Gastroesophageal sphincter (tissue), 4 donors: Measurements from ENCODE around the gene IFNA5. TPM values are rescaled to one million over a fixed set of nuclear protein-coding genes. Genes with fewer than 3 reads are reported as not detected.

ENCODE experiments used
- ATAC-seq: fragments of 150-250 bp; one replicate; pipeline ENCODE4 v1.9.1; 2016; ENCODE audit warnings: mild to moderate bottlenecking, moderate library complexity
- H3K27ac ChIP-seq, 4 donors: fragments of 200-600 bp; sonication (generic) in 3 of 4; 1 replicate in 3 of 4; 2 replicates in 1 of 4; pipeline ENCODE4 v1.5.1; 2016 to 2019
- H3K27me3 ChIP-seq: fragments of 200-600 bp; sonication (generic); one replicate; pipeline ENCODE4 v1.5.1; 2019
- H3K36me3 ChIP-seq, 2 donors: fragments of 200-600 bp; sonication (generic); one replicate each; pipeline ENCODE4 v1.5.1; 2019; ENCODE audit warnings: control low read depth in 1 of 2
- H3K4me1 ChIP-seq, 3 donors: fragments of 200-600 bp; sonication (generic); 1 replicate in 2 of 3; 2 replicates in 1 of 3; pipeline ENCODE4 v1.5.1; 2016 to 2019; ENCODE audit warnings: control low read depth in 2 of 3
- H3K4me3 ChIP-seq, 2 donors: fragments of 200-600 bp; sonication (generic); one replicate each; pipeline ENCODE4 v1.5.1; 2019; ENCODE audit warnings: mild to moderate bottlenecking in 1 of 2, moderate library complexity in 1 of 2
- H3K9me3 ChIP-seq, 3 donors: fragments of 200-600 bp; sonication (generic); one replicate each; pipeline ENCODE4 v1.5.1; 2017 to 2019; ENCODE audit warnings: control low read depth in 2 of 3
- CTCF ChIP-seq, 4 experiments: fragments of 200-600 bp in 2 of 4; fragments of 450-650 bp in 2 of 4; sonication (generic) in 1 of 4; IDR thresholded peaks; one replicate each; pipeline ENCODE4 v1.5.1; 2017 to 2019; ENCODE audit warnings: antibody characterized with exemption in 4 of 4, mild to moderate bottlenecking in 2 of 4, moderate library complexity in 2 of 4
- EP300 ChIP-seq: sonication (generic); formaldehyde crosslinking; IDR thresholded peaks from one replicate; pipeline ENCODE4 v1.6.1; 2017; ENCODE audit warnings: antibody characterized with exemption, mild to moderate bottlenecking
- POLR2A ChIP-seq, 2 donors: fragments of 450-650 bp; IDR thresholded peaks; one replicate each; pipeline ENCODE4 v1.6.1; 2017; ENCODE audit warnings: antibody characterized with exemption in 2 of 2, mild to moderate bottlenecking in 2 of 2, moderate library complexity in 1 of 2
- POLR2AphosphoS5 ChIP-seq: sonication (generic); formaldehyde crosslinking; IDR thresholded peaks from one replicate; pipeline ENCODE4 v1.6.1; 2017; ENCODE audit warnings: antibody characterized with exemption
- WGBS, 2 donors: methylation state at CpG; one replicate each; pipeline ENCODE4 v1.1.5; 2018; ENCODE audit warnings: low coverage in 1 of 2; 5-methylcytosine and 5-hydroxymethylcytosine counted together
- total RNA-seq, 4 donors: library from RNA; depleted of rRNA; stranded (reverse); fragments of >200 nt; gene quantifications; one replicate each; pipeline ENCODE4 v1.1.0, GENCODE V29; 2016

The IFNA5 gene
- total RNA-seq, 4 donors from 2014 or later = not detected

GRCh38 chr9:21334701-21335632, 29.9 kb upstream of the IFNA5 start, which contains the start of gene KLHL9:
Gene KLHL9, minus strand, starts transcription at chr9:21335404. Its CDS starts 545 bp downstream, at chr9:21334859.
- Histone ChIP-seq H3K27me3 (no peaks in the 10 kb centered on the region), H3K36me3 (no peaks in the 10 kb centered on the region), H3K9me3 (no peaks in the 10 kb centered on the region), H3K4me1 (peaks cover 26 to 49% (median 35%) of the 10 kb centered on the region in 3 donors), H3K27ac (peak within 1 kb of the TSS; percentile 93 to 96 (median 94)), H3K4me3 (peak within 1 kb of the TSS; percentile 79 to 99)
- 0 to 1% methylated on average over 3 to 21 of the region's 55 CpGs for WGBS, 2 donors
- peak in 2 of 4 experiments; percentile 5 to 19 for TF ChIP-seq CTCF (IDR thresholded peaks at IDR 0.05)
- TF ChIP-seq POLR2A (IDR thresholded peaks at IDR 0.05) = peak; percentile 28 to 40
- peak; percentile 78 for TF ChIP-seq POLR2AphosphoS5
- TF ChIP-seq EP300 = no peak
- peak; percentile 98 for ATAC-seq

- no peaks in the 10 kb centered on the region for H3K27me3 ChIP-seq
- peak overlapping the region in 1 of 2 donors; percentile 79 for H3K4me3 ChIP-seq
- no peaks in the 10 kb centered on the region for H3K36me3 ChIP-seq
- H3K9me3 ChIP-seq = no peaks in the 10 kb centered on the region
- H3K27ac ChIP-seq = no peak overlapping the region
- WGBS, 2 donors = 95 to 100% methylated on average over 2 of the region's 2 CpGs
- TF ChIP-seq POLR2A (IDR thresholded peaks at IDR 0.05) = no peak
- no peak for TF ChIP-seq CTCF (IDR thresholded peaks at IDR 0.05)
- TF ChIP-seq POLR2AphosphoS5 = no peak
- no peak for TF ChIP-seq EP300
- peaks cover 27 to 66% (median 42%) of the 10 kb centered on the region in 3 donors for H3K4me1 ChIP-seq
- no peak for ATAC-seq
Measured at GRCh38 chr9:21333226-21333625, 28.1 kb upstream of the IFNA5 start.

- Histone ChIP-seq H3K36me3 (no peaks in the 10 kb centered on the region), H3K4me3 (peak overlapping the region; percentile 1 to 3), H3K27me3 (no peaks in the 10 kb centered on the region), H3K9me3 (no peaks in the 10 kb centered on the region), H3K27ac (peak overlapping the region in 1 of 4 donors; percentile 12), H3K4me1 (peaks cover 30 to 80% (median 42%) of the 10 kb centered on the region in 3 donors)
- WGBS, 2 donors = 23 to 37% methylated on average over 4 to 5 of the region's 5 CpGs
- TF ChIP-seq CTCF (IDR thresholded peaks at IDR 0.05) = no peak
- TF ChIP-seq EP300 = no peak
- TF ChIP-seq POLR2AphosphoS5 = no peak
- no peak for TF ChIP-seq POLR2A (IDR thresholded peaks at IDR 0.05)
- no peak for ATAC-seq
Measured at GRCh38 chr9:21331676-21332402, 26.7 kb upstream of the IFNA5 start.

GRCh38 chr9:21326526-21327139, 21.5 kb upstream of the IFNA5 start:
- Histone ChIP-seq H3K4me3 (no peak overlapping the region), H3K4me1 (peaks cover 14 to 64% (median 19%) of the 10 kb centered on the region in 3 donors), H3K9me3 (no peaks in the 10 kb centered on the region), H3K27ac (no peak overlapping the region), H3K36me3 (peaks cover 0 to 30% of the 10 kb centered on the region in 2 donors), H3K27me3 (no peaks in the 10 kb centered on the region)
- no peak for TF ChIP-seq EP300
- TF ChIP-seq POLR2A (IDR thresholded peaks at IDR 0.05) = no peak
- TF ChIP-seq POLR2AphosphoS5 = no peak
- TF ChIP-seq CTCF (IDR thresholded peaks at IDR 0.05) = peak; percentile 37 to 71 (median 57)
- WGBS, 2 donors = 23 to 31% methylated on average over 2 of the region's 2 CpGs
- ATAC-seq = no peak
